CD4-positive, CD25-positive, alpha-beta regulatory T cell (primary cell): ENCODE data around the gene MTRF1. TPM values are rescaled to one million over a fixed set of nuclear protein-coding genes. Genes with fewer than 3 reads are reported as not detected.

Source experiments
- ATAC-seq, 2 donors: fragments of 150-1000 bp; cut with Tn5 transposase; one replicate each; pipeline ENCODE4 v1.10.0; 2021; ENCODE audit warnings: low read depth in 2 of 2, moderate number of reproducible peaks in 2 of 2, moderate library complexity in 1 of 2
- DNase-seq, 3 donors: peaks; one replicate each; pipeline versions ENCODE4 v3.0.0 to v3.0.0-alpha.2; 2012 to 2022; ENCODE audit warnings: mixed read lengths in 1 of 3
- H3K27ac ChIP-seq: one replicate; pipeline ENCODE4 v1.7.0; 2013; ENCODE audit warnings: mild to moderate bottlenecking, low read length; ENCODE audit not compliant: insufficient read depth, poor library complexity, severe bottlenecking
- H3K27me3 ChIP-seq: one replicate; pipeline ENCODE4 v1.7.0; 2013; ENCODE audit warnings: low read length; ENCODE audit not compliant: control insufficient read depth, insufficient read depth
- H3K36me3 ChIP-seq: one replicate; pipeline ENCODE4 v1.7.0; 2013; ENCODE audit warnings: mild to moderate bottlenecking, low read length, moderate library complexity; ENCODE audit not compliant: control insufficient read depth, insufficient read depth
- H3K4me1 ChIP-seq: 2 replicates; pipeline ENCODE4 v1.7.0; 2013; ENCODE audit warnings: mild to moderate bottlenecking, low read length; ENCODE audit not compliant: insufficient read depth, control insufficient read depth, poor library complexity, severe bottlenecking
- H3K4me3 ChIP-seq: one replicate; pipeline ENCODE4 v1.7.0; 2013; ENCODE audit warnings: low read depth, mild to moderate bottlenecking, low read length, moderate library complexity
- H3K9me3 ChIP-seq, 2 experiments: 1 replicate in 1 of 2; 2 replicates in 1 of 2; pipeline ENCODE4 v1.7.0; 2013; ENCODE audit warnings: low read length in 2 of 2, mild to moderate bottlenecking in 1 of 2, moderate library complexity in 1 of 2; ENCODE audit not compliant: control insufficient read depth in 2 of 2
- H3K27ac Mint-ChIP-seq, 3 donors: one replicate each; pipeline ENCODE4 v1.8.0; 2020 to 2022; ENCODE audit warnings: mild to moderate bottlenecking in 3 of 3, mixed read lengths in 3 of 3, moderate library complexity in 2 of 3
- H3K27me3 Mint-ChIP-seq: one replicate; pipeline ENCODE4 v1.8.0; 2022; ENCODE audit warnings: mild to moderate bottlenecking, mixed read lengths
- H3K36me3 Mint-ChIP-seq: one replicate; pipeline ENCODE4 v1.8.0; 2020; ENCODE audit warnings: mixed read lengths
- H3K4me1 Mint-ChIP-seq, 4 donors: one replicate each; pipeline ENCODE4 v1.8.0; 2020 to 2022; ENCODE audit warnings: mixed read lengths in 4 of 4, mild to moderate bottlenecking in 1 of 4
- H3K4me3 Mint-ChIP-seq, 4 donors: one replicate each; pipeline ENCODE4 v1.8.0; 2020 to 2022; ENCODE audit warnings: mild to moderate bottlenecking in 4 of 4, mixed read lengths in 4 of 4, moderate library complexity in 3 of 4
- H3K9me3 Mint-ChIP-seq, 7 donors: one replicate each; pipeline ENCODE4 v1.8.0; 2020 to 2022; ENCODE audit warnings: mixed read lengths in 7 of 7, mild to moderate bottlenecking in 3 of 7, moderate library complexity in 2 of 7
- polyA plus RNA-seq, 4 donors: library from polyadenylated mRNA; unstranded; fragments of 300-500 nt; fragmentation: Illumina TruSeq; gene quantifications; one replicate each; pipeline ENCODE4 v1.2.3, GENCODE V29; 2021
- total RNA-seq: library from RNA; stranded (reverse); gene quantifications from one replicate; pipeline ENCODE4 v1.2.3, GENCODE V29; 2022

Gene MTRF1
- total and polyA plus RNA-seq, 5 donors from 2014 or later = 7.3 to 22.2 (median 13.1) TPM

DNA sequence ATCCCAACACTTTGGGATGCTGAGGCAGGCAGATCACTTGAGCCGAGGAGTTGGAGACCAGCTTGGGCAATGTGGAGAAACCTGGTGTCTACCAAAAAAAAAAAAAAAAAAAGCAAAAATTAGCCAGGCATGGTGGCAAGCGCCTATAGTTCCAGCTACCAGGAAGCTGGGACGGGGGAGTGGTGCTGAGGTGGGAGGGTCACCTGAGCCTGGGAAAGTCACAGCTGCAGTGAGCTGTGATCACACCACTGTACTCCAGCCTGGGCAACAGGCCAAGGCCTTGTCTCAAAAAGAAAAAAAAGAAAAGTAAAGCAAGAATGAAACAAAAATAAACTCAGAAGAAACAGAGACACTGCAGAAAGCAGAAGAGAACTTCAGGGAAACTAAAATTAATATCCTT, 31.6 kb downstream of the MTRF1 start:
- no peaks in the 10 kb centered on the region for H3K27me3 Mint-ChIP-seq
- ATAC-seq (no peak), DNase-seq (no peak)
- H3K4me3 ChIP-seq = no peak overlapping the region
- peak overlapping the region in 1 of 3 donors; percentile 23 for H3K27ac Mint-ChIP-seq
- no peaks in the 10 kb centered on the region for H3K27me3 ChIP-seq
- H3K9me3 ChIP-seq = no peaks in the 10 kb centered on the region
- H3K9me3 Mint-ChIP-seq = no peaks in the 10 kb centered on the region
- H3K27ac ChIP-seq = no peak overlapping the region
- peaks cover 0 to 17% (median 5%) of the 10 kb centered on the region in 4 donors for H3K4me1 Mint-ChIP-seq
- H3K36me3 Mint-ChIP-seq = peaks cover 38% of the 10 kb centered on the region
- H3K4me3 Mint-ChIP-seq = no peak overlapping the region
- H3K4me1 ChIP-seq = no peaks in the 10 kb centered on the region
- peaks cover 24% of the 10 kb centered on the region for H3K36me3 ChIP-seq

DNA sequence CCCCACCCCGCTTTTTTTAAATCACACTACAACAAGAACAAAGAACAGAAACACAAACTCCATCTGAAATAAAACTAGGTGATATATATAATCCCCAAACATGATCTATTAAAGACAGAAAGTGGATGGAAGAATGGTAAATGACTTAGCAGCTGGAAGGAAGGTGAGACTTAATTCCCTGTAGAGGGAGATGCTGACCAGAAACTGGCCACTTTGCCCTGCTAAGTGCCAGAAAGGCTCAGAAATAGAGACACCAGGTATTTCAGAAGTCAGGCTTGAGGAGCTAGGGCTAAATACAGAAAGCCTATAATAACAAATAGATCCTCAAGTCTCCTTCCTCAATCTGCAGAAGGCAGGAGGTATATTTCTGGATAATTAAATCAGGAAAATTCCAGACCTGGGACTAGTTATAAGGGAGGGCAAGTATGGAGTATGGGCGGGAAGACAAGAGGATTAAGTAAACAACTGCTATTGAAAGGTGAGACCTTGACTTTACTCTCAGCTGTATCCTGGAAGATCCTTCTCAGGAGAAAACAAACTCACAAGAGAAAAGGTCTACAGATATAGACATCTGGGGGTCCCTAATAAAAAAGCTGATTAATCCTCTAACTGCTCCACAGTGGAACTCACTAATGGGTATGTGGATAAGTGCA, 32.2 kb downstream of the MTRF1 start:
- Histone ChIP-seq H3K36me3 (peaks cover 29% of the 10 kb centered on the region), H3K4me3 (no peak overlapping the region), H3K27ac (no peak overlapping the region), H3K9me3 (no peaks in the 10 kb centered on the region), H3K27me3 (no peaks in the 10 kb centered on the region), H3K4me1 (no peaks in the 10 kb centered on the region)
- no peak overlapping the region for H3K4me3 Mint-ChIP-seq
- no peaks in the 10 kb centered on the region for H3K9me3 Mint-ChIP-seq
- no peak for ATAC-seq
- H3K4me1 Mint-ChIP-seq = peaks cover 0 to 11% (median 5%) of the 10 kb centered on the region in 4 donors
- no peak for DNase-seq
- H3K27ac Mint-ChIP-seq = peak overlapping the region in 1 of 3 donors; percentile 23
- peaks cover 42% of the 10 kb centered on the region for H3K36me3 Mint-ChIP-seq
- no peaks in the 10 kb centered on the region for H3K27me3 Mint-ChIP-seq

- Mint-ChIP-seq H3K27me3 (no peaks in the 10 kb centered on the region), H3K9me3 (no peaks in the 10 kb centered on the region), H3K4me1 (peaks cover 0 to 11% (median 5%) of the 10 kb centered on the region in 4 donors), H3K4me3 (no peak overlapping the region), H3K27ac (no peak overlapping the region), H3K36me3 (peaks cover 37% of the 10 kb centered on the region)
- no peak for DNase-seq
- Histone ChIP-seq H3K27ac (no peak overlapping the region), H3K4me1 (no peaks in the 10 kb centered on the region), H3K4me3 (no peak overlapping the region), H3K36me3 (peaks cover 29% of the 10 kb centered on the region), H3K27me3 (no peaks in the 10 kb centered on the region), H3K9me3 (no peaks in the 10 kb centered on the region)
- ATAC-seq = no peak
Observed at GRCh38 chr13:41229356-41229755, 34.0 kb downstream of the MTRF1 start.

GRCh38 chr13:41224113-41225110, 39.0 kb downstream of the MTRF1 start:
- ATAC-seq (no peak), DNase-seq (no peak)
- peaks cover 21% of the 10 kb centered on the region for H3K36me3 ChIP-seq
- H3K27ac ChIP-seq = no peak overlapping the region
- Mint-ChIP-seq H3K4me1 (peaks cover 0 to 4% (median 0%) of the 10 kb centered on the region in 4 donors), H3K36me3 (peaks cover 29% of the 10 kb centered on the region), H3K4me3 (no peak overlapping the region), H3K27ac (no peak overlapping the region), H3K9me3 (no peaks in the 10 kb centered on the region), H3K27me3 (no peaks in the 10 kb centered on the region)
- no peak overlapping the region for H3K4me3 ChIP-seq
- no peaks in the 10 kb centered on the region for H3K9me3 ChIP-seq
- no peaks in the 10 kb centered on the region for H3K27me3 ChIP-seq
- no peaks in the 10 kb centered on the region for H3K4me1 ChIP-seq

DNA sequence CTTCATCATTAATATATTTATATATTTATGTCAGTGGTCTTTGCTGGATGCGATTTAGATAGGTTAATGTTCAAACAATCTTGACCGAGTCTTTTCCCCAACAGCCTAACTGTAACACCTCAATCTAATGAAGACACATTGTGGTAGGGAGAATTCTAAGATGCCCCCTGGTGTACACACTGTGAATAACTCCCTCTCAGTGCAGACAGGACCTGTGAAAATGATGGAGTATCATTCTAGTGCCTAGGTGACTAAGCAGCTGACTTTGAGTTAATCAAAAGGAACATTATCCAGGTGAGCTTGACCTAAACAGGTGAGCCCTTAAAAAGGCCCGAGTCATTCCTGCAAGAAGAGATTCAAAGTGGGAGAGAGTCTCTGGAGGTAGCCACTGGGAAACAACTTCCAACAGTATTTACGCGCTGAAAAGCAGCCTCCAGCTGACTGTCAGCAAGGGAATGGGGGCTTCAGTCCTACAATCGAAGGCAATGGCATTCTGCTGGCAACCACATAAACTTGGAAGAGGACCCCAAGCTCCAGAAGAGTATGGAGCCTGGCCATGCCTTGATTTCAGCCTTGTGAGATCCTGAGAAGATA, 41.0 kb downstream of the MTRF1 start:
- H3K9me3 ChIP-seq = no peaks in the 10 kb centered on the region
- no peaks in the 10 kb centered on the region for H3K4me1 ChIP-seq
- H3K4me3 Mint-ChIP-seq = no peak overlapping the region
- H3K27ac Mint-ChIP-seq = no peak overlapping the region
- no peaks in the 10 kb centered on the region for H3K27me3 Mint-ChIP-seq
- H3K36me3 ChIP-seq = peaks cover 10% of the 10 kb centered on the region
- ATAC-seq = peak; percentile 79 to 92
- H3K4me1 Mint-ChIP-seq = peaks cover 0 to 4% (median 0%) of the 10 kb centered on the region in 4 donors
- peaks cover 29% of the 10 kb centered on the region for H3K36me3 Mint-ChIP-seq
- no peaks in the 10 kb centered on the region for H3K27me3 ChIP-seq
- H3K9me3 Mint-ChIP-seq = no peaks in the 10 kb centered on the region
- DNase-seq = peak; percentile 27 to 70 (median 58)
- H3K4me3 ChIP-seq = no peak overlapping the region
- H3K27ac ChIP-seq = no peak overlapping the region

DNA sequence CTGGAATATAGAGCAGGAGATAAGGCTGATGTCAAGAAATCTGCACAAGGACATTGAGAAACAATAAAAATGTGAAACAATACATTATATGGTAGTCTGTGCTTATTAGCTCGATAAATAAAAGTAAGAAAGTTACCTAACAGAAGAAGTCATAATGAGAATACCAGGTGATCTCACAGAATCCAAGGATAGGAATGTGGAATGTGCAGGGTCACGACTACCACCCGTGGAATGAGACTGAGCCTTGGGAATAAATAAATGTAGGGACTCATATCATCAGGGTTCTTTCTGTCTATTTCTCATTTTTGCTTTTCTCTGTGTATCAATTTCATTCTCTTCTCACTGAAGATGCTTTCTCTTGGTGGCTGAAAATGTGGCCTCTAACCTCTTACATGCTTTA, 43.0 kb downstream of the MTRF1 start:
- no peak overlapping the region for H3K4me3 ChIP-seq
- peaks cover 0 to 4% (median 0%) of the 10 kb centered on the region in 4 donors for H3K4me1 Mint-ChIP-seq
- H3K4me1 ChIP-seq = no peaks in the 10 kb centered on the region
- no peaks in the 10 kb centered on the region for H3K9me3 ChIP-seq
- H3K4me3 Mint-ChIP-seq = no peak overlapping the region
- H3K27ac ChIP-seq = no peak overlapping the region
- H3K36me3 Mint-ChIP-seq = peaks cover 18% of the 10 kb centered on the region
- no peaks in the 10 kb centered on the region for H3K27me3 Mint-ChIP-seq
- H3K27me3 ChIP-seq = no peaks in the 10 kb centered on the region
- peaks cover 3% of the 10 kb centered on the region for H3K36me3 ChIP-seq
- no peak for DNase-seq
- H3K27ac Mint-ChIP-seq = peak overlapping the region in 1 of 3 donors; percentile 28
- no peak for ATAC-seq
- no peaks in the 10 kb centered on the region for H3K9me3 Mint-ChIP-seq

DNA sequence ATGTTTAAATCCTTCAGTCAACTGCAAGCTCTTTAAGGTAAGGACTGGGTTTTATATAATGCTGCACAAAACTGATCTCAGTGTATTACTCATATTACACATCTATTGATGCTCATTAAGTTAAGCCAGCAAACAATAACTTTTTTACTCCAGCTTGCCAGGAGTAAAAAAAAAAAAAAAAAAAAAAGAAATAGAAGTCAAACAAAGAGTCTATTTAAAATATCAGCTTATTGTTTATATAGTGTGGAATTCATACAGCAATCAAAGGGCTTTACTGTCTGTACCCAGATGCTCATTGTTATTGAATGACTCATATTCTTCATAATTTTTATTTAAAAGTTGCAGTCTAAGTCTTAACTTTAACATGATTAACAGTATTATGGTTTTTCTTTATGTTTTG, 47.2 kb downstream of the MTRF1 start:
- Histone ChIP-seq H3K4me1 (no peaks in the 10 kb centered on the region), H3K4me3 (no peak overlapping the region), H3K27me3 (no peaks in the 10 kb centered on the region), H3K9me3 (no peaks in the 10 kb centered on the region), H3K36me3 (no peaks in the 10 kb centered on the region), H3K27ac (no peak overlapping the region)
- H3K4me3 Mint-ChIP-seq = no peak overlapping the region
- H3K36me3 Mint-ChIP-seq = peaks cover 21% of the 10 kb centered on the region
- peaks cover 0 to 4% (median 0%) of the 10 kb centered on the region in 4 donors for H3K4me1 Mint-ChIP-seq
- DNase-seq = no peak
- H3K9me3 Mint-ChIP-seq = peaks cover 0 to 6% (median 3%) of the 10 kb centered on the region in 7 donors
- H3K27me3 Mint-ChIP-seq = no peaks in the 10 kb centered on the region
- ATAC-seq = no peak
- no peak overlapping the region for H3K27ac Mint-ChIP-seq
